Neural progenitor cell (in vitro differentiated cells): ENCODE results near the gene CKAP2L.

Experiments
- EZH2 ChIP-seq: fragments of 200-600 bp; sonication (generic); IDR thresholded peaks from 2 replicates; pipeline ENCODE4 v1.6.1; 2017; ENCODE audit warnings: antibody characterized with exemption, mild to moderate bottlenecking, moderate library complexity
- EZH2phosphoT487 ChIP-seq: fragments of 200-600 bp; sonication (generic); IDR thresholded peaks from 2 replicates; pipeline ENCODE4 v1.6.1; 2017; ENCODE audit warnings: antibody characterized with exemption
- TF ChIP-seq, protein P1 (sequence below): fragments of 200-600 bp; sonication (generic); IDR thresholded peaks from 2 replicates; pipeline ENCODE4 v1.5.1; 2017; ENCODE audit warnings: antibody characterized with exemption, mild to moderate bottlenecking

DNA sequence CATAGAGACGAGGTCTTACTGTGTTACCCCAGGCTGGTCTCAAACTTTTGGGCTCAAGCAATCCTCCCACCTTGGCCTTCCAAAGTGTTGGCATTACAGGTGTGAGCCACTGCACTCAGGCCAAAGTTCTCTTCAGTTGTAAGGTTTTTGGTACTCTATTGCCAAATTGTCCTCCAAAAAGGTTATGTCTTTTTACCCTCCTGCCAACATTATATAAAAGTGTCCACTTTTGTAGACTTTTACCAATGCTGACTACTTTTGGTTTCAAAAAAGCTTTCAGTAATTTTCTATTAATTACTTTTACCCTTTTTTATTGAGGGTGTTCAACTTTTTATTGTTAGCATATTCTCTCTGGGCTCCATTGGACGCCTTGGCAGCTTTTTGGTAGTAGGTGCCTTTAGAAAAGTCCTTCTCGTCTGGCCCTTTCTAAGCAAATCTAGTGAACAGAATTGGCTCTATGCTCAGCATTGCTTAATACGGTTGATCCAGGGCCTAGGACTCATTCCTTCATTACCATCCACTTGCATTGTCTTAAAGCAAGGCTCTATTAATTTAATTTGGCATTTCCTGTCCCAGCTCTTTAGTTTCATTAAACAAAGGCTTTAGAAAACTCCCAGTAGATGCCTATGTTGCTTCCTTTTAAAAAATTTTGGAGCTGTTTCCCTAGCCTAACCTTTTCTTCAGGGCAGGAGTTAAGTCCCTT lies 36.6 kb upstream of the CKAP2L start:
- TF ChIP-seq, protein P1, sequence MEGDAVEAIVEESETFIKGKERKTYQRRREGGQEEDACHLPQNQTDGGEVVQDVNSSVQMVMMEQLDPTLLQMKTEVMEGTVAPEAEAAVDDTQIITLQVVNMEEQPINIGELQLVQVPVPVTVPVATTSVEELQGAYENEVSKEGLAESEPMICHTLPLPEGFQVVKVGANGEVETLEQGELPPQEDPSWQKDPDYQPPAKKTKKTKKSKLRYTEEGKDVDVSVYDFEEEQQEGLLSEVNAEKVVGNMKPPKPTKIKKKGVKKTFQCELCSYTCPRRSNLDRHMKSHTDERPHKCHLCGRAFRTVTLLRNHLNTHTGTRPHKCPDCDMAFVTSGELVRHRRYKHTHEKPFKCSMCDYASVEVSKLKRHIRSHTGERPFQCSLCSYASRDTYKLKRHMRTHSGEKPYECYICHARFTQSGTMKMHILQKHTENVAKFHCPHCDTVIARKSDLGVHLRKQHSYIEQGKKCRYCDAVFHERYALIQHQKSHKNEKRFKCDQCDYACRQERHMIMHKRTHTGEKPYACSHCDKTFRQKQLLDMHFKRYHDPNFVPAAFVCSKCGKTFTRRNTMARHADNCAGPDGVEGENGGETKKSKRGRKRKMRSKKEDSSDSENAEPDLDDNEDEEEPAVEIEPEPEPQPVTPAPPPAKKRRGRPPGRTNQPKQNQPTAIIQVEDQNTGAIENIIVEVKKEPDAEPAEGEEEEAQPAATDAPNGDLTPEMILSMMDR: no peak
- TF ChIP-seq EZH2 (no peak), EZH2phosphoT487 (no peak)
